Esophagus muscularis mucosa (tissue), 4 donors: ENCODE measurements around the gene KDM5A. TPM values are rescaled to one million over a fixed set of nuclear protein-coding genes. Genes with fewer than 3 reads are reported as not detected.

Experiments used
- DNase-seq: peaks from one replicate; pipeline ENCODE4 v3.0.0-alpha.2; 2017; ENCODE audit errors: extremely low spot score
- H3K27ac ChIP-seq, 4 donors: fragments of 200-600 bp; sonication (generic); replicated peaks in 1 of 4; 1 replicate in 3 of 4; 2 replicates in 1 of 4; pipeline ENCODE4 v1.5.1; 2016 to 2019; ENCODE audit warnings: mild to moderate bottlenecking in 1 of 4
- H3K27me3 ChIP-seq, 4 donors: fragments of 200-600 bp; sonication (generic); one replicate each; pipeline versions ENCODE4 v1.5.1 to v1.6.0; 2016 to 2019
- H3K36me3 ChIP-seq, 4 donors: fragments of 200-600 bp; sonication (generic); one replicate each; pipeline ENCODE4 v1.5.1; 2016 to 2019
- H3K4me1 ChIP-seq, 4 donors: fragments of 200-600 bp; sonication (generic); one replicate each; pipeline ENCODE4 v1.5.1; 2016 to 2019
- H3K4me3 ChIP-seq, 4 donors: fragments of 200-600 bp; sonication (generic); 1 replicate in 2 of 4; 2 replicates in 2 of 4; pipeline ENCODE4 v1.5.1; 2016 to 2019; ENCODE audit warnings: mild to moderate bottlenecking in 4 of 4, moderate library complexity in 1 of 4
- H3K9me3 ChIP-seq, 4 donors: fragments of 200-600 bp; sonication (generic); 1 replicate in 3 of 4; 2 replicates in 1 of 4; pipeline ENCODE4 v1.5.1; 2016 to 2019
- CTCF ChIP-seq, 3 experiments: fragments of 200-600 bp in 2 of 3; fragments of 450-650 bp in 1 of 3; sonication (generic) in 2 of 3; IDR thresholded peaks; one replicate each; pipeline ENCODE4 v1.5.1; 2017 to 2019; ENCODE audit warnings: antibody characterized with exemption in 3 of 3, mild to moderate bottlenecking in 2 of 3, moderate library complexity in 1 of 3
- EP300 ChIP-seq: sonication (generic); formaldehyde crosslinking; IDR thresholded peaks from one replicate; pipeline ENCODE4 v1.6.1; 2017; ENCODE audit warnings: antibody characterized with exemption
- POLR2A ChIP-seq: fragments of 450-650 bp; IDR thresholded peaks from one replicate; pipeline ENCODE4 v1.6.1; 2017; ENCODE audit warnings: antibody characterized with exemption, moderate library complexity, mild to moderate bottlenecking, low read depth
- POLR2AphosphoS5 ChIP-seq, 2 donors: sonication (generic); formaldehyde crosslinking; IDR thresholded peaks; one replicate each; pipeline ENCODE4 v1.6.1; 2017; ENCODE audit warnings: antibody characterized with exemption in 2 of 2
- WGBS: methylation state at CpG from one replicate; pipeline ENCODE4 v1.1.5; 2018; 5-methylcytosine and 5-hydroxymethylcytosine counted together
- intact Hi-C: fragments of 100-400 bp; cut with DNase I; formaldehyde crosslinking; loops from one replicate; pipeline ENCODE4 v1.15.1; 2023
- total RNA-seq, 4 donors: library from RNA; depleted of rRNA; stranded (reverse); fragments of >200 nt; gene quantifications; one replicate each; pipeline versions ENCODE4 v1.1.0 to v1.2.1, GENCODE V29; 2016

Gene KDM5A
- total RNA-seq, 4 donors from 2014 or later = 33.6 to 46.1 (median 39.1) TPM

GRCh38 chr12:292186-292585 is 96.9 kb downstream of the KDM5A start:
- Histone ChIP-seq H3K27ac (no peak overlapping the region), H3K36me3 (peaks cover 40 to 74% (median 65%) of the 10 kb centered on the region in 4 donors), H3K4me3 (no peak overlapping the region), H3K4me1 (peaks cover 0 to 5% (median 0%) of the 10 kb centered on the region in 4 donors), H3K9me3 (no peaks in the 10 kb centered on the region), H3K27me3 (no peaks in the 10 kb centered on the region)
- 94% methylated on average over 1 of the region's 1 CpG for WGBS
- TF ChIP-seq POLR2A (no peak), CTCF (IDR thresholded peaks at IDR 0.05) (no peak), POLR2AphosphoS5 (IDR thresholded peaks at IDR 0.05) (no peak), EP300 (no peak)
- intact Hi-C loops = no loop called here
- no peak for DNase-seq

DNA sequence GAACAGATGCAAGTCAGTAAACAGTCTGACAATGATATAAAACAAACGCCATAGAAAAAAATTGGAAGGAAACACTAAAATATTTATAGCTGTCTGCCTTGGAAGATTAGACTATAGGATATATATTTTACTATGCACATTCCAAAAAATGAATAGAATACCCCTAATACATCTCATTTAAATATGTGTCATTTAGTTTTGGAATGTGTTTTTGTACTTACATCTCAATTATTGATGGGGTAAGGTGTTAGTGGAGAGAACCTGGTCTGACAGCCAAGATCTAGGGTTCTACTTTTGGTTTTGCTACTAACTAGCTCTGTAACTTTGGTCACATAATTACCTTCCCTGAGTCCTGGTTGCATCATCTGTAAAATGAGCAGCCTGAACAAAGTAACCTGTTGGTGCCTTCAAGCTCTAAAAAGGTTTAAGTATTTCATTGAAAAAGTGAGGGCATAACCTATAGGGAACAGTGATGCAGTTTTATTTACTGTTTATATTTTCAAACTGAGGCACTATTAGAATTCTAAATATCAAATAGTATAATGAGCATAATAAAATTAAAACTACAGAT is 97.9 kb downstream of the KDM5A start:
- Histone ChIP-seq H3K27ac (no peak overlapping the region), H3K4me3 (no peak overlapping the region), H3K4me1 (peaks cover 0 to 5% (median 0%) of the 10 kb centered on the region in 4 donors), H3K36me3 (peaks cover 32 to 74% (median 58%) of the 10 kb centered on the region in 4 donors), H3K27me3 (no peaks in the 10 kb centered on the region), H3K9me3 (no peaks in the 10 kb centered on the region)
- intact Hi-C loops = no loop called here
- TF ChIP-seq CTCF (IDR thresholded peaks at IDR 0.05) (no peak), EP300 (no peak)
- WGBS = 70% methylated on average over 1 of the region's 1 CpG
- DNase-seq = no peak

- Histone ChIP-seq H3K4me1 (peaks cover 0 to 5% (median 0%) of the 10 kb centered on the region in 4 donors), H3K36me3 (peaks cover 33 to 73% (median 51%) of the 10 kb centered on the region in 4 donors), H3K27me3 (no peaks in the 10 kb centered on the region), H3K4me3 (no peak overlapping the region), H3K27ac (no peak overlapping the region), H3K9me3 (no peaks in the 10 kb centered on the region)
- DNase-seq = no peak
- TF ChIP-seq EP300 = no peak
- no peak for TF ChIP-seq CTCF (IDR thresholded peaks at IDR 0.05)
- TF ChIP-seq POLR2AphosphoS5 (IDR thresholded peaks at IDR 0.05) = no peak
- TF ChIP-seq POLR2A = no peak
- intact Hi-C loops = no loop called here
- 78% methylated on average over 5 of the region's 5 CpGs for WGBS
Observed at GRCh38 chr12:288687-289086, 100.4 kb downstream of the KDM5A start.

DNA sequence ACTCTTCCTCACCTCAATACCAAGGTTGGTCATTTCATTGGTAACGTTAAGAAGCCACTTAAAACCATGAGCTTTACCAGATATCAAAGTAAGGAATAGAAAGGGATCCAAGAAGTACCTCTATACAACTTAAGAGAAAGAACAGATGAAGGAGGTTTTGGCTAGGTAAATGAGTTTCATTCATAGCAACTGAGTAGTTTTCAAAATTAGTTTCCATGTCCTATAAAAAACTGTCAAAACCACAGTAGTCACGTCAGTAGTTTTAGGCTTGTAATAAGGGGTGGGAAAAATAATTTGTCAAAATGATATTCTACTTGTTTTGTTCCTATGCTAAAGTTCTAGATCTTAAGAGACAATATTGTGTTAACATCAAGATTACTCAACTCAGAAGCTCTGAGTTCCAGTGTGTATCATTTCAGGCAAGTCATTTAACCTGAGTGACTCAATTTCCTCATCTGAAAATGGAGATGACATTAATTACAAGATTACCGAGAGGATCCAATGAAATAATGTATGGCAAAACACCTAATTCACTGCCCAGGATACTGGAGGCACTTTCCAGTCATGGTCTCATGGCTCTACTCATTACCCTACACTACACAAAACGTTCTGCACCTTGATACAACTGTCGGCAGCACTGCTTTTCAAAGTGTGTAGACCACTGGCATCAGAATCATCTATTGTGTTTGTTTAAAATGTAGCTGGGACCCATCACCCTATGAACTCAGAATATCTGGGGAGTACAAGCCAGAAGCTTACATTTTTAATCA is 102.4 kb downstream of the KDM5A start:
- 90% methylated on average over 5 of the region's 5 CpGs for WGBS
- Histone ChIP-seq H3K27ac (no peak overlapping the region), H3K4me3 (no peak overlapping the region), H3K27me3 (no peaks in the 10 kb centered on the region), H3K36me3 (peaks cover 16 to 60% (median 47%) of the 10 kb centered on the region in 4 donors), H3K9me3 (no peaks in the 10 kb centered on the region), H3K4me1 (peaks cover 0 to 5% (median 0%) of the 10 kb centered on the region in 4 donors)
- intact Hi-C loops = no loop called here
- TF ChIP-seq POLR2AphosphoS5 (IDR thresholded peaks at IDR 0.05) = no peak
- no peak for TF ChIP-seq POLR2A
- TF ChIP-seq EP300 = no peak
- TF ChIP-seq CTCF (IDR thresholded peaks at IDR 0.05) = no peak
- no peak for DNase-seq
